K562 (cell line): Measurements from ENCODE around the gene CBLC. TPM values are rescaled to one million over a fixed set of nuclear protein-coding genes. Genes with fewer than 3 reads are reported as not detected.

Experiments
- BHLHE40 ChIP-seq: IDR thresholded peaks from 2 replicates; pipeline ENCODE4 v1.6.1; 2011; ENCODE audit warnings: low read length, improper control_type of control experiment
- BRCA1 ChIP-seq, 2 experiments: fragments of 450-650 bp in 1 of 2; sonication (generic) in 1 of 2; formaldehyde crosslinking in 1 of 2; IDR thresholded peaks; 2 replicates each; pipeline versions ENCODE4 v1.5.0 to v1.6.1; 2017 to 2020; ENCODE audit warnings: mild to moderate bottlenecking in 1 of 2, missing genetic modification reagents in 1 of 2
- CBX1 ChIP-seq: sonication (generic); IDR thresholded peaks from 2 replicates; pipeline ENCODE4 v1.6.1; 2016; ENCODE audit warnings: antibody characterized with exemption, low read depth, mild to moderate bottlenecking
- HNRNPK ChIP-seq: fragments of 200-400 bp; formaldehyde crosslinking; IDR thresholded peaks from one replicate; pipeline ENCODE4 v1.6.1; 2018; ENCODE audit warnings: mild to moderate bottlenecking, low read depth, low read length; ENCODE audit not compliant: poor library complexity, severe bottlenecking
- HNRNPL ChIP-seq: fragments of 200-400 bp; formaldehyde crosslinking; IDR thresholded peaks from 2 replicates; pipeline ENCODE4 v1.6.1; 2017; ENCODE audit warnings: low read depth, mild to moderate bottlenecking, low read length
- MCM2 ChIP-seq: fragments of 450-650 bp; IDR thresholded peaks from 2 replicates; pipeline ENCODE4 v1.6.1; 2017; ENCODE audit warnings: low read depth, mild to moderate bottlenecking
- PML ChIP-seq: IDR thresholded peaks from 2 replicates; pipeline ENCODE4 v1.6.1; 2012; ENCODE audit warnings: low read length, inconsistent platforms
- POLR2G ChIP-seq: fragments of 200-400 bp; formaldehyde crosslinking; IDR thresholded peaks from 2 replicates; pipeline ENCODE4 v1.6.1; 2017; ENCODE audit warnings: low read depth, mild to moderate bottlenecking, antibody characterized with exemption, low read length, moderate library complexity
- RAD21 ChIP-seq, 2 experiments: fragments of 250-450 bp in 1 of 2; fragments of 450-650 bp in 1 of 2; sonication (Bioruptor Pico) in 1 of 2; formaldehyde crosslinking in 1 of 2; IDR thresholded peaks in 1 of 2; conservative IDR thresholded peaks in 1 of 2; 2 replicates each; pipeline versions ENCODE4 v1.4.0 to v1.8.0; 2020 to 2022; ENCODE audit warnings: mild to moderate bottlenecking in 2 of 2, moderate library complexity in 1 of 2
- SREBF2 ChIP-seq: sonication (generic); formaldehyde crosslinking; IDR thresholded peaks from 2 replicates; pipeline ENCODE4 v1.4.0; 2020; ENCODE audit warnings: mild to moderate bottlenecking, missing genetic modification reagents
- STAT5A ChIP-seq: IDR thresholded peaks from 2 replicates; pipeline ENCODE4 v1.6.1; 2012; ENCODE audit warnings: low read length, inconsistent platforms, borderline replicate concordance
- ZBTB34 ChIP-seq: fragments of 250-450 bp; sonication (Bioruptor Pico); IDR thresholded peaks from 2 replicates; pipeline ENCODE4 v1.8.0; 2021; ENCODE audit warnings: mild to moderate bottlenecking, moderate library complexity
- ZBTB5 ChIP-seq: fragments of 450-650 bp; IDR thresholded peaks from 2 replicates; pipeline ENCODE4 v1.6.1; 2017; ENCODE audit warnings: antibody characterized with exemption
- ZNF197 ChIP-seq: fragments of 200-800 bp; sonication (Bioruptor generic); IDR thresholded peaks from 2 replicates; pipeline ENCODE4 v1.6.1; 2016; ENCODE audit warnings: low read depth, missing genetic modification characterization, missing compliant biosample characterization
- ZNF3 ChIP-seq: fragments of 250-450 bp; sonication (Bioruptor Pico); IDR thresholded peaks from 2 replicates; pipeline ENCODE4 v1.5.0; 2021; ENCODE audit warnings: mild to moderate bottlenecking, moderate library complexity
- ZNF324 ChIP-seq: fragments of 250-450 bp; sonication (Bioruptor Pico); IDR thresholded peaks from 2 replicates; pipeline ENCODE4 v1.4.0; 2020; ENCODE audit warnings: mild to moderate bottlenecking
- ZNF589 ChIP-seq: fragments of 200-800 bp; sonication (Bioruptor generic); IDR thresholded peaks from 2 replicates; pipeline ENCODE4 v1.6.1; 2016; ENCODE audit warnings: low read depth, missing genetic modification characterization, missing compliant biosample characterization
- polyA plus RNA-seq, 8 experiments: library from polyadenylated mRNA; depleted of rRNA in 4 of 8; stranded (reverse) in 5 of 8; unstranded in 3 of 8; fragments of >200 nt; fragmentation: Nextera tagmentation in 2 of 8; fragmentation: Illumina TruSeq in 1 of 8; extraction: Ambion mirVana in 2 of 8; extraction: Trizol in 1 of 8; gene quantifications; 2 replicates each; pipeline versions ENCODE4 v1.2.1 to v1.2.3, GENCODE V29; 2011 to 2014; ENCODE audit warnings: inconsistent platforms in 1 of 8, missing spikeins in 1 of 8
- total RNA-seq, 7 experiments: library from RNA; depleted of rRNA in 6 of 7; stranded (reverse); fragments of >200 nt in 6 of 7; fragmentation: Illumina TruSeq in 2 of 7; extraction: Trizol in 2 of 7; gene quantifications; 2 replicates each; pipeline versions ENCODE4 v1.2.1 to v1.2.3, GENCODE V29; 2011 to 2021; ENCODE audit warnings: low replicate concordance in 1 of 7
- TF ChIP-seq, protein P1 (sequence below): fragments of 250-450 bp; sonication (Bioruptor Pico); IDR thresholded peaks from 2 replicates; pipeline ENCODE4 v1.9.0; 2021; ENCODE audit warnings: mild to moderate bottlenecking, inconsistent platforms
- TF ChIP-seq, protein P2 (sequence below): IDR thresholded peaks from 2 replicates; pipeline ENCODE4 v1.6.1; 2011; ENCODE audit warnings: borderline replicate concordance, low read depth, mild to moderate bottlenecking, moderate library complexity, low read length; ENCODE audit not compliant: insufficient read depth, poor library complexity, severe bottlenecking

Gene CBLC
- total and polyA plus RNA-seq, 9 of the 15 experiments (the other 6 are each of a cell fraction or from before 2014, with no cell fraction given), result 0.09 TPM; not detected in 8

GRCh38 chr19:44752816-44753625 is 24.7 kb upstream of the CBLC start (continued):
- no peak for TF ChIP-seq ZBTB34 (CRISPR knock-in tag)
- 0 out of 2 replicates have a peak, but pooled peaks have one; percentile 70 for TF ChIP-seq ZNF589 (CRISPR knock-in tag)
- peak; percentile 70; the same call in 1 of the 2 replicates for TF ChIP-seq STAT5A
- TF ChIP-seq PML, result peak; percentile 71
- peak in 1 of 2 experiments; percentile 11; a peak in 1 of 4 replicates for TF ChIP-seq RAD21 (CRISPR knock-in tag; conservative IDR thresholded peaks at IDR 0.05 in 1 of 2, IDR thresholded peaks at IDR 0.05 in 1 of 2)
- TF ChIP-seq HNRNPK, result no peak
- TF ChIP-seq, protein P1, sequence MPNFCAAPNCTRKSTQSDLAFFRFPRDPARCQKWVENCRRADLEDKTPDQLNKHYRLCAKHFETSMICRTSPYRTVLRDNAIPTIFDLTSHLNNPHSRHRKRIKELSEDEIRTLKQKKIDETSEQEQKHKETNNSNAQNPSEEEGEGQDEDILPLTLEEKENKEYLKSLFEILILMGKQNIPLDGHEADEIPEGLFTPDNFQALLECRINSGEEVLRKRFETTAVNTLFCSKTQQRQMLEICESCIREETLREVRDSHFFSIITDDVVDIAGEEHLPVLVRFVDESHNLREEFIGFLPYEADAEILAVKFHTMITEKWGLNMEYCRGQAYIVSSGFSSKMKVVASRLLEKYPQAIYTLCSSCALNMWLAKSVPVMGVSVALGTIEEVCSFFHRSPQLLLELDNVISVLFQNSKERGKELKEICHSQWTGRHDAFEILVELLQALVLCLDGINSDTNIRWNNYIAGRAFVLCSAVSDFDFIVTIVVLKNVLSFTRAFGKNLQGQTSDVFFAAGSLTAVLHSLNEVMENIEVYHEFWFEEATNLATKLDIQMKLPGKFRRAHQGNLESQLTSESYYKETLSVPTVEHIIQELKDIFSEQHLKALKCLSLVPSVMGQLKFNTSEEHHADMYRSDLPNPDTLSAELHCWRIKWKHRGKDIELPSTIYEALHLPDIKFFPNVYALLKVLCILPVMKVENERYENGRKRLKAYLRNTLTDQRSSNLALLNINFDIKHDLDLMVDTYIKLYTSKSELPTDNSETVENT (CRISPR knock-in tag), result no peak
- peak; percentile 78 for TF ChIP-seq CBX1
- peak; percentile 82; the same call in 1 of the 2 replicates for TF ChIP-seq ZNF197 (CRISPR knock-in tag)
- no peak for TF ChIP-seq HNRNPL
- peak; percentile 94 for TF ChIP-seq BHLHE40
- TF ChIP-seq ZNF324 (CRISPR knock-in tag), result no peak
- TF ChIP-seq BRCA1 (IDR thresholded peaks at IDR 0.05), result no peak
- no peak for TF ChIP-seq BRCA1 (CRISPR knock-in tag; IDR thresholded peaks at IDR 0.05)
- no peak for TF ChIP-seq MCM2
- TF ChIP-seq, protein P2, sequence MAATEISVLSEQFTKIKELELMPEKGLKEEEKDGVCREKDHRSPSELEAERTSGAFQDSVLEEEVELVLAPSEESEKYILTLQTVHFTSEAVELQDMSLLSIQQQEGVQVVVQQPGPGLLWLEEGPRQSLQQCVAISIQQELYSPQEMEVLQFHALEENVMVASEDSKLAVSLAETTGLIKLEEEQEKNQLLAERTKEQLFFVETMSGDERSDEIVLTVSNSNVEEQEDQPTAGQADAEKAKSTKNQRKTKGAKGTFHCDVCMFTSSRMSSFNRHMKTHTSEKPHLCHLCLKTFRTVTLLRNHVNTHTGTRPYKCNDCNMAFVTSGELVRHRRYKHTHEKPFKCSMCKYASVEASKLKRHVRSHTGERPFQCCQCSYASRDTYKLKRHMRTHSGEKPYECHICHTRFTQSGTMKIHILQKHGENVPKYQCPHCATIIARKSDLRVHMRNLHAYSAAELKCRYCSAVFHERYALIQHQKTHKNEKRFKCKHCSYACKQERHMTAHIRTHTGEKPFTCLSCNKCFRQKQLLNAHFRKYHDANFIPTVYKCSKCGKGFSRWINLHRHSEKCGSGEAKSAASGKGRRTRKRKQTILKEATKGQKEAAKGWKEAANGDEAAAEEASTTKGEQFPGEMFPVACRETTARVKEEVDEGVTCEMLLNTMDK, result no peak
- no peak for TF ChIP-seq ZBTB5
- no peak for TF ChIP-seq SREBF2 (CRISPR knock-in tag)
- no peak for TF ChIP-seq ZNF3 (CRISPR knock-in tag)
- peak; percentile 71 for TF ChIP-seq POLR2G
